ENCODE measurements around the gene SMYD3. TPM values are rescaled to one million over a fixed set of nuclear protein-coding genes. Genes with fewer than 3 reads are reported as not detected.

Gene SMYD3
- polyA plus RNA-seq, 1 experiment: 39.9 TPM

- Histone ChIP-seq H3K4me3 (ENCODE audit: low read depth, low read length) (no peak overlapping the region), H3K27ac (ENCODE audit: low read depth, low read length) (no peak overlapping the region), H3K27me3 (ENCODE audit: control insufficient read depth, insufficient read depth, low read length) (no peaks in the 10 kb centered on the region), H3K9me3 (ENCODE audit: control insufficient read depth, insufficient read depth, low read length) (no peaks in the 10 kb centered on the region)
- POLR2A ChIA-PET: no interaction called here
- CTCF ChIA-PET: no interaction called here
- DNase-seq (ENCODE audit: low read depth, low spot score): no peak
- TF ChIP-seq, protein P1, sequence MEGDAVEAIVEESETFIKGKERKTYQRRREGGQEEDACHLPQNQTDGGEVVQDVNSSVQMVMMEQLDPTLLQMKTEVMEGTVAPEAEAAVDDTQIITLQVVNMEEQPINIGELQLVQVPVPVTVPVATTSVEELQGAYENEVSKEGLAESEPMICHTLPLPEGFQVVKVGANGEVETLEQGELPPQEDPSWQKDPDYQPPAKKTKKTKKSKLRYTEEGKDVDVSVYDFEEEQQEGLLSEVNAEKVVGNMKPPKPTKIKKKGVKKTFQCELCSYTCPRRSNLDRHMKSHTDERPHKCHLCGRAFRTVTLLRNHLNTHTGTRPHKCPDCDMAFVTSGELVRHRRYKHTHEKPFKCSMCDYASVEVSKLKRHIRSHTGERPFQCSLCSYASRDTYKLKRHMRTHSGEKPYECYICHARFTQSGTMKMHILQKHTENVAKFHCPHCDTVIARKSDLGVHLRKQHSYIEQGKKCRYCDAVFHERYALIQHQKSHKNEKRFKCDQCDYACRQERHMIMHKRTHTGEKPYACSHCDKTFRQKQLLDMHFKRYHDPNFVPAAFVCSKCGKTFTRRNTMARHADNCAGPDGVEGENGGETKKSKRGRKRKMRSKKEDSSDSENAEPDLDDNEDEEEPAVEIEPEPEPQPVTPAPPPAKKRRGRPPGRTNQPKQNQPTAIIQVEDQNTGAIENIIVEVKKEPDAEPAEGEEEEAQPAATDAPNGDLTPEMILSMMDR (IDR thresholded peaks at IDR 0.05; ENCODE audit: low read depth, low read length): no peak
These were observed 437.5 kb downstream of the SMYD3 start for GRCh38 chr1:246069581-246069980.

DNA sequence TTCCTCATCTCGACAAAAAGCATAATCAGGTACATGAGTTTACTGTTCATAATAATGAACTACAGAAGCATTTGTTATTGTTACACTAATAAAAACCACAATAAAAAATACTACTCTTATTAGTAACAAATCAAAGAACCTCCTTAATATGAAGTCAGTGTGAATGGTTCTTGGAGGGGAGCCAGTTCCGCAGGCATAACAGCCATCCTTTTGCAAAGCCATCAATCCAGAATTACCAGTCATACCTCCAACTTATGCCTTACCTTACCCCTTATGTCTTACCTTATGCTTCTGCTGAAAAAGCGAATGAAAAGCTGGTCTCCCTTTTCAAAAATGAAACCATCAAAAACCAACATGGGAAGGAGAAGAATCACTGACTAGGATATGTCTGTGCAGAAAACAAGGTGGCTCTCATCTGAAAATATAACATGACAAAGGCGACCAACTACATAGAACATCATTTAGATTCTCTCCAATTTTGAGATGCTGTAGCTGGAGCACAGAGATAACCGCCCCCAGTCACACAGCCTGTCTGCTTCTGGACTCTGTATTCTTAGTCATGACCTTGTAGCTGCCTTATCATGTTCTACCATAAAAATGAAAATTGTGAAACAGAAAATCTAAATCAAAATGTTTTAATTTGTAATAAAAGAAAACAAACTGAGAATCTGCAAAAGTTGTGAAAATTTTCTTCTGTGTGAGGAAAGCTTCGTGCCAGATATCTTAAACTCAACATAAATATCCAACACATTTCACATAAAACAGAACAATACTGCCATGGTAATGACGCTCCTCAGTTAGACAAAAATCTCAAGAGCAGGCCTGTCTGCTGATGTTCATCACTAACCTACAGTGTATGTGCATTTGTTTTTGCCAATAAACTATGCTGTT, 438.2 kb downstream of the SMYD3 start:
- no peak for DNase-seq (ENCODE audit: low read depth, low spot score)
- TF ChIP-seq, protein P1 (IDR thresholded peaks at IDR 0.05; ENCODE audit: low read depth, low read length): no peak

DNA sequence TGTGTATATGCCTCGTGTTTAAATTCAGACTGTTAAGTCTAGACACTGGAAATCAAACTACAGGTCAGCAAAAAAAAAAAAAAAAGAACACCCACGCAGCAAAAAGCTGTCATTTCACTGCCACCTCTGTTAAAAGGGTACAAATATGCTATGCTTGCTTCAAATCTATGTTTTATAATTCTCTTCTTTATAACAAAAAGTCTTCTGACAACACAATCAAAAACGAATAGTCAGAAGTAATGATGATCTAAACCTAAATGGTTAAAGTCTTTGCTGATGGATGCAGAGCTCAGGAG, 438.9 kb downstream of the SMYD3 start:
- ChIA-PET CTCF (interaction anchor here (0.7 to 1.1 kb wide), 2 partner anchors 35 to 210 kb away, joined by 3 to 5 read pairs; no protein-coding TSS in a partner anchor), POLR2A (no interaction called here)
- DNase-seq (ENCODE audit: low read depth, low spot score): no peak
- Histone ChIP-seq H3K27ac (ENCODE audit: low read depth, low read length) (no peak overlapping the region), H3K27me3 (ENCODE audit: control insufficient read depth, insufficient read depth, low read length) (no peaks in the 10 kb centered on the region), H3K9me3 (ENCODE audit: control insufficient read depth, insufficient read depth, low read length) (no peaks in the 10 kb centered on the region), H3K4me3 (ENCODE audit: low read depth, low read length) (no peak overlapping the region)
- TF ChIP-seq, protein P1 (IDR thresholded peaks at IDR 0.05; ENCODE audit: low read depth, low read length): no peak

More for the DNA sequence above, 438.2 kb downstream of the SMYD3 start:
- no peak overlapping the region for H3K27ac ChIP-seq (ENCODE audit: low read depth, low read length)
- ChIA-PET POLR2A (no interaction called here), CTCF (interaction anchor here (0.7 to 1.1 kb wide), 2 partner anchors 35 to 209 kb away, joined by 3 to 5 read pairs; no protein-coding TSS in a partner anchor)
- no peaks in the 10 kb centered on the region for H3K27me3 ChIP-seq (ENCODE audit: control insufficient read depth, insufficient read depth, low read length)
- no peaks in the 10 kb centered on the region for H3K9me3 ChIP-seq (ENCODE audit: control insufficient read depth, insufficient read depth, low read length)
- H3K4me3 ChIP-seq (ENCODE audit: low read depth, low read length): no peak overlapping the region

GRCh38 chr1:246067432-246068216, 439.5 kb downstream of the SMYD3 start:
- CTCF ChIA-PET: no interaction called here
- POLR2A ChIA-PET: no interaction called here
- DNase-seq (ENCODE audit: low read depth, low spot score): no peak
- TF ChIP-seq, protein P1 (IDR thresholded peaks at IDR 0.05; ENCODE audit: low read depth, low read length): no peak
- Histone ChIP-seq H3K9me3 (ENCODE audit: control insufficient read depth, insufficient read depth, low read length) (no peaks in the 10 kb centered on the region), H3K4me3 (ENCODE audit: low read depth, low read length) (no peak overlapping the region), H3K27ac (ENCODE audit: low read depth, low read length) (no peak overlapping the region), H3K27me3 (ENCODE audit: control insufficient read depth, insufficient read depth, low read length) (no peaks in the 10 kb centered on the region)

DNA sequence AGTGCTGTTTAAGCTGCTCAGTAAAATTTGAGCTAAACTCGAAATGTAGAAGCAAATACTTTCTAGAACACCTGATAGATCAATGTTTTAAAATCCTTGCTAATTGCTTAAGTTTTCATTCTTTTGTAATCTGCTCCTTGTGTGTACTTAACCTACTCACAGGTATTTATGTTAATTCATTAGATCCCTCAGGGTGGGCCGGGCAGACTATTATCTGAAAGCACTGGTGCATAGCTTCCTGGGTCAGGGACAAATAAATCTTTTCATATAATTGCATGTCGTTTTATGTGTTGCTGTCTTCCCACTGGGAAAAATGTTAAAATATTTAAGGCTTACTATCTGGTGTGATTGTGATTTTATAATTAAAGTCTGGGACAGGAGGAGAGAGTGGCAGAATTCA, 440.5 kb downstream of the SMYD3 start:
- POLR2A ChIA-PET: no interaction called here
- CTCF ChIA-PET: no interaction called here
- H3K9me3 ChIP-seq (ENCODE audit: control insufficient read depth, insufficient read depth, low read length): no peaks in the 10 kb centered on the region
- no peaks in the 10 kb centered on the region for H3K27me3 ChIP-seq (ENCODE audit: control insufficient read depth, insufficient read depth, low read length)
- H3K27ac ChIP-seq (ENCODE audit: low read depth, low read length): no peak overlapping the region
- TF ChIP-seq, protein P1 (IDR thresholded peaks at IDR 0.05; ENCODE audit: low read depth, low read length): no peak
- H3K4me3 ChIP-seq (ENCODE audit: low read depth, low read length): no peak overlapping the region
- no peak for DNase-seq (ENCODE audit: low read depth, low spot score)
